ENCODE results near the gene IDUA. TPM values are rescaled to one million over a fixed set of nuclear protein-coding genes. Genes with fewer than 3 reads are reported as not detected.

Gene IDUA
- total RNA-seq, 5 donors from 2014 or later (not counting 1 experiment from before 2014, with no cell fraction given): 60.4 to 96.5 (median 78.7) TPM

Other genes starting within 250 kb of the IDUA start
- 1 to 10 TPM in 3 of 5 donors, under 1 TPM in 2; 0.73 to 2.6 (median 1.2) TPM for gene CPLX1, start 160.9 kb upstream of the IDUA start, total RNA-seq
- gene GAK, start 54.7 kb upstream of the IDUA start, total RNA-seq: 100 to 1,000 TPM; 182 to 225 (median 218) TPM
- gene TMEM175, start 54.6 kb upstream of the IDUA start, total RNA-seq: 10 to 100 TPM; 44.3 to 60.9 (median 53.0) TPM
- gene DGKQ, start 13.5 kb upstream of the IDUA start, total RNA-seq: 10 to 100 TPM; 22.6 to 46.4 (median 36.9) TPM
- 1 to 10 TPM in 1 of 5 donors, under 1 TPM in 3, not detected in 1; 0.16 to 1.5 (median 0.39) TPM for gene SLC26A1, start 6.4 kb downstream of the IDUA start, total RNA-seq
- gene FGFRL1, start 24.6 kb downstream of the IDUA start, total RNA-seq: 10 to 100 TPM; 14.9 to 25.2 (median 23.7) TPM
- 1 to 10 TPM; 3.0 to 5.3 (median 3.9) TPM for gene RNF212, start 126.5 kb downstream of the IDUA start, total RNA-seq
- gene SPON2, start 185.5 kb downstream of the IDUA start, total RNA-seq: 10 to 100 TPM; 13.6 to 39.8 (median 18.9) TPM

Data from T-cell (primary cell).